HG03457 (cell line): Measurements from ENCODE around the gene PPP1R2.

ENCODE experiments used
- ATAC-seq: cut with Tn5 transposase; IDR thresholded peaks from one replicate; pipeline ENCODE4 v1.9.1; 2021; ENCODE audit warnings: moderate number of reproducible peaks; ENCODE audit not compliant: unreplicated experiment

The PPP1R2 gene

DNA sequence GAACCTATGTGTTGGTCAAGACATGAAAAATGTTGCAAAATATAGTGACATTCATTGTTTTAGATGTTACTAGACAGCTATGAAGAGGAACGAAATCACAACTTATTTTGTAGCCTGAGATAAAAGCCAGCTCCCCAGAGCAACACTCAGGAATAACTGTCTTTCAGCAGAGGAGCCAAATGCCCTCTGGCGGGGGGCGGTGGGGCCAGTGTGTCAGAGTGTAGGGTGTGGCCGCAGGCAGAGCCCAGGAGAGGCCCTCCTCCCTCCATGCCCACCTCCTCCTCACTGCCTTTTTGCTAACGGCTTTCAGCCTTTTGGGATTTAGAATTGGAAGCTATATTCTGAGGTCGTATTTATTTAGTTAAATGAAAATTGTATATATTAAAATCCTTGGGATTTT lies 23.7 kb upstream of the PPP1R2 start:
- ATAC-seq: no peak

DNA sequence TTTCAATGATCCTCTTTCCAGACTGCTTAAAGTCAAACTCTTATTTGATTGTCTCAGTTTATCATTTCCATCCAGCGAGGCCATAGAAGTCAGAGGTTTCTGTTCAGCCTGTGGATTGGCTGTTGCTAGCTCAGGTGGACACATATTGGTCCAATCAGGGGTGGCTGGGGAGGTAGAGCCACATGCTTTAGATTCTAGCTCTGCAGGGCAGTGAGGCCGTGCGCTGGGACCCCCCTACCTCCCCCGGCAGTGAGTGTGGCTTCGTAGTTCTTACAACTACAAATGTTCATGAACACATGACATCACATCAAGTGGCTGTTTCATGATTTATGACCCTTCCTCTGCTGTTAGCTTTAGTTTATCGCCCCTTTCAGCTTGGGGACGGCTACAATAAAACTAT lies 22.6 kb upstream of the PPP1R2 start:
- ATAC-seq: no peak

GRCh38 chr3:195563317-195563716 lies 20.2 kb upstream of the PPP1R2 start:
- ATAC-seq: no peak

DNA sequence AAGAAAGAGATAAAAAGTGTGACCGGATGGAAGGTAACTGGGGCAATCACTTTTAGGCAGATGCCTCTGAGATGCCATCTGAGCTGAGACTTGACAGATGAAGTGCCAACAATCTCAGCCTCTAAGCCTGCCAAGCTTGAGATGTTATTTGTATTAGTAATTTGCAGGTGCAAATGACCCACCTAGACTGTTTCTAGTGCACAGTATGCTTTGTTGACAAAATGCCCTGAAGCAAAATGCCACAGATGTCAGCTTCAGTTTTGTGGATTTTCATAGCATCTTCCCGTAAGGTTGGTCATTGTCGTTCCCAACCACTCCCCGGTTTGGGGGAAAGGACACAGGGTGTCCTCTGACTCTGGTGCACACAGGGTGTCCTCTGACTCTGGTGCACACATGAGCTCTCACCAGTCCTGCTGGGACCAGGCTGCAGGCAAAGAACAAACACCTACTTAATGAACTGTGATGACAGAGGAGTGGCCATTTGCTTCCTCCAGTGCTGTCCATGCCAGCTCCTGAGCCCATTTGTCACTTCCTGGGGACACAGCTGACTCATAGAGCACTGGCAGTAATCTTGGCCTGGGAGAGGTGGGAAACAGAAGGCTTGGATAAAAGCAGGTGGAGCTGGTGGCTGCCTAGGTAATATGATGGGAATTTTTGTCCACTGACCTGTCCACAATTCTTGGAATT lies 16.7 kb upstream of the PPP1R2 start:
- ATAC-seq: no peak

DNA sequence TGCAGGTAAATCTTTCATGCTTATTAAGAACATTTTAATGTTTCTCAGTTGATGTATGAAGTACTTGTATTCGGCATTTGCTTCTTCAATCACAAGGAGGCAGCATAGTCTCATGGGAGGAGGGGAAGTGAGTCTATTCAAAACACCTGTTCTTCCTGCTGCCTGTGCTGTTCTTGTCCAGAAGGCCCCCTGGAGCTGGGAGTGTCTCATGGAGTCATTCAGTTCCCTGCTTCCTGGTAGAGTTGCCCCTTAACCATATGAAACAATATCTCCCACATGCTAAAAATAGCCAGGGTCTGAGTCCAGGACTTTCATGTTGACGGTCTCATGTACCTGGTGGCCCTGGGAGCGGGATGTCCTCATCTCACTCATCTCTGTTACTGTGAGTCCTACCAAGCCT lies 15.5 kb upstream of the PPP1R2 start:
- ATAC-seq: no peak

DNA sequence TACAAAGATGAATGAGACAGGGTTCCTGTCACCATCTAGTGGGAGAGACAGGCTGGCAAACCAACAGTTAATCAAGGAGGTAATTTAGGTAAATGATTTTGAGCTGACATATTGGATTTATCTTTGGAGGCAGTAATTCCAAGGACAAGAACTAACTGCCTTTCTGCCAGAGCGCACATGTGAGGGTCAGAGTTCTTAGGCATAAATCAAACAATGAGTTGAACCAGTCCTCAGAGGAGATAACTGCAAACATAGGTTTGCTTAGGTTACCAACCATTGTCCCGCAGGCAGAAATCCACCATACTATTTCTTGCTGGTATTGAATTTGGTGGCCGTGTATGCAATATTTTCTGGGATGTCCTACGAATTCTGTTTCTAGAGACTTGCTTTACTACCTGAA lies 14.2 kb upstream of the PPP1R2 start:
- no peak for ATAC-seq

- no peak for ATAC-seq
Observed at GRCh38 chr3:195556390-195556789, 13.3 kb upstream of the PPP1R2 start.

GRCh38 chr3:195555110-195555509 lies 12.0 kb upstream of the PPP1R2 start:
- ATAC-seq: no peak

GRCh38 chr3:195554458-195554857 lies 11.3 kb upstream of the PPP1R2 start:
- ATAC-seq: no peak

DNA sequence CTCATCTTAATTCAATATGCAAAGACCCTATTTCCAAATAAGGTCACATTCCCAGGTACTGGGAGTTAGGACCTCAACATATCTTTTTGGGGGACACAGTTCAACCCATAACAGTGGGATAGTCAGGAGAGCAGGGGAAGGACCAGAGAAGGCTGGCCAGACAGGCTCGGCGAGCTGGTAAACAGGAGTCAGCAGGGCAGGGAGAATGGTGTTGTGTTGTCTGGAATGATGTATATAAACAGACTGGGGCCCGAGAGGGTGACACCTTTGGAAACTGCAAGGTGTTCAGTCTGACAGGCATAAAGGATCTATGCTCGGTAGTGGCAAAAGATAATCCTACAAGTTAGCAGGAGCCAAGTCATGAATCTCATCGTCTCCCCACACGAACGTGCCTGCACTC lies 10.1 kb upstream of the PPP1R2 start:
- ATAC-seq: no peak

DNA sequence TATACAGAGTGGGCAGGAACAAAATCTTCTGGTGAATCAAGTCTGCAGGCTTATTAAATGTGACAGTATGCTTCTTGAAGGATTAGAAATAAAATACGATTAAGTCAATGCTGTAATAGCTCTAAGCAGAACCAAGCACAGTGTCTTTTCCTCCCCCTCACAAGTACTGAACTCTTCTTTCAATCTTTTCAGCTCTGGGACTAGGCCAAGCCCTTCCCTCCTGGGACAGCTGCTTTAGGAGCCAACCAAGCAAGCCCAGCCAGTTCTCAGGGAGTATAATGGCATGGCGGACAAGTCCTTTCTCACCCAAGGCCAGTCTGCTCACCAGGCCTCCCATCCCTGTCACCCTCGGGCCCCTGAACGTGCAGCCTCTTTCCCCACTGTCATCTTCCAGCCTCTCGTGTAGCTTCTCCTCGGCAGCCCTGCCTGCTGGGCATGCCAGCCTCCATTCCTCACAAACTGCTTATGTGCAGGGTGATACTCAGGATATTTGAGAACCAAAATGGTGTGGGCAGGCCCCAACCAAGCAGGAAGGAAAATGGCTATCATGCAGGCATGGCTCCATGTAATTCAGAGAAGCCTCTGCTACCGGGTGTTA lies 8.4 kb upstream of the PPP1R2 start:
- no peak for ATAC-seq

DNA sequence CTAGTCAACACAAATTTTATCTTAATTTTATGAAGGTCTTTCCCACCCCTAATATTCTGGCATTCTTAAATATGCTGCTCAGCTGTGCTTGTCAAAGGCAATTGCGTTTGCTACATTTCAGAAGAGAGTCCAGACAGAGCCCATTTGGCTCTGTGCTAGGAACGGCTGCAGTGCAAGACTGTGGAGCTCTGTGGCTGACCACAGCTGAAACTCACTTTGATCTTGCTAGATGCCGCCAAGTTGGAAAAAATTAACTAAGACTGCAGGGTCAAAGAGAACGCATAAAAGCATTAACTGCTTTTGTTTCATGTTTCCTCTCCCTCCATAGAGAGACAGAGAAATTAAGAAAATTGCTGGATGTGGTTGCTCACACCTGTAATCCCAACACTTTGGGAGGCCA lies 7.6 kb upstream of the PPP1R2 start:
- ATAC-seq: no peak

- ATAC-seq: peak; percentile 41
Observed at GRCh38 chr3:195549931-195550519, 6.9 kb upstream of the PPP1R2 start.

DNA sequence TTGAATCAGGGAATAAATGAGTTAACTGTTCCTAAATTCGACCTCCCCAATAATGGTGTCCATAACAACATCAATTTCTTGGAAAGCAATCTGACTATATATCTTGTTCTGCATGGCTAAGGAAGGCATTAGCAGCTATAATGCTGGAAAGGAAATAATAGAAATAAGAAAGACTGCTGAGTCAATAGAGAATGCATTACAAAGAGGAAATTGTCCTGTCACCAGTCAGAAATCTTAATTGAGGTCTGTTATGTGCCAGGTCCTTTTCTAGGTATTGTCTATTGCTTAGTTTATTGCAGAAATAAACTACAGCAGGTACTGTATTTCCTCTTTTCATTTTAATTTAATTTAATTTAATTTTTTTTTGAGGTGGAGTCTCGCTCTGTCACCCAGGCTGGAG lies 5.9 kb upstream of the PPP1R2 start:
- no peak for ATAC-seq

GRCh38 chr3:195548501-195548900 lies 5.4 kb upstream of the PPP1R2 start:
- ATAC-seq: no peak

GRCh38 chr3:195548006-195548405 lies 4.9 kb upstream of the PPP1R2 start:
- ATAC-seq: no peak

DNA sequence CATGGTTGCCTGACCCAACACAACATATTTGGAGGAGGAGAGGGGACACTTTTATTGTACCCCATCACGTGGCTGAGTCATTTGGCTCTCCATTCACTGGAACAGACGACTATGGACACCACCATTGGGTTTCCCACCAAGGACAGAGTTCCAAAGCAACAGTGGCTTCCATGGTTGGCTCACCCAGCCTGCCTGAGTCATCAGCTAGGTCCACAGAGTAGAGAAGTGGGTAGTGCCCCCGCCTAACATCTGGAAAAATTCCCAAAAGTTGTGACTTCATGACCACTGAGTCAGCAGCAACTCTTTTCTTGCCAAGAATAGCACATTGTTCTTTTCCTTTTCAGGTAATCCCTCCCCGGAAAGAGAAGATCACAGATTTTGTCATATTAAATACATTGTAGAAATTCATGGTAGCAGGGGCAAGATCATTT lies 3.0 kb upstream of the PPP1R2 start:
- ATAC-seq: no peak

DNA sequence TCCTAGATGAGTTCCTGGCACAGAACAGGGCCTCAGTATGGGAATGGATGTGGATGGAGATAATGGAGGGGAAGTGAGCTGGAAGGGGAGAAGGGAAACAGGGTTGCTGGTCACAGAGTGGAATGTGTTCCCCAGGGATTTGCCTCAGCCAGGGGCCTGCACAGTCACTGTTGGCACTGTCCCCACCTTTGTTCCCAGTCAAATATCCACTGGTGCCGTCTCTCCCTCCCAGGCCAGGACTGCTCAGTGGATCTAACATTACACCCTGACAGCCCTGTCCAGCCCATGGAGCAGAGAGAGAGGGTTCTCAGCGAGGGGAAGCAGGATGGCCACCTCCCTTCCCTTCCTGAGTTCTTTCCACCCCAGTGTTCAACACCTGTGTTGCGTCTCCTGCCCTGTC lies 1.5 kb upstream of the PPP1R2 start:
- ATAC-seq: no peak

- ATAC-seq: no peak
Observed at GRCh38 chr3:195544230-195544536, 1.1 kb upstream of the PPP1R2 start.

- no peak for ATAC-seq
Observed at GRCh38 chr3:195543500-195544229, 540 bp upstream of the PPP1R2 start.

- ATAC-seq: no peak
Observed at GRCh38 chr3:195542316-195542697, 818 bp downstream of the PPP1R2 start.

DNA sequence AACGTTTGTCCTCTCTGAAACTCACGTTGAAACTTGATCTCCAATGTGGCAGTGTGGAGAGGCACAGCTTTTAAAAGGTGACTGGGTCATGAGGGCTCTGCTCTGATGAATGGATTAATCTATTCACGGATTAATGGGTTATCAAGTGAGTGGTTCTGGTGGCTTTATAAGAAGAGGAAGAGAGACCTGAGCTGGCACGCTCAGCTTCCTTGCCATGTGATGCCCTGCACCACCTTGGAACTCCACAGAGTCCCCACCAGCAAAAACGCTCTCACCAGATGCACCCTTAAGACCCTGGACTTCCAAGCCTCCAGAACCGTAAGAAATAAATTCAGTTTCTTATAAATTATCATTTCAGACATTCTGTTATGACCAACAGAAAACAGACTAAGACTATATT lies 2.6 kb downstream of the PPP1R2 start:
- no peak for ATAC-seq
